Melanocyte of skin (primary cell): ENCODE data around the gene HS2ST1. TPM values are rescaled to one million over a fixed set of nuclear protein-coding genes. Genes with fewer than 3 reads are reported as not detected.

Source experiments
- total RNA-seq, 2 donors: library from RNA; depleted of rRNA; stranded (reverse); fragments of >200 nt; gene quantifications; 2 replicates each; pipeline ENCODE4 v1.2.3, GENCODE V29; 2012

The HS2ST1 gene
- 10 to 100 TPM; 16.2 to 24.6 TPM for total RNA-seq

DNA sequence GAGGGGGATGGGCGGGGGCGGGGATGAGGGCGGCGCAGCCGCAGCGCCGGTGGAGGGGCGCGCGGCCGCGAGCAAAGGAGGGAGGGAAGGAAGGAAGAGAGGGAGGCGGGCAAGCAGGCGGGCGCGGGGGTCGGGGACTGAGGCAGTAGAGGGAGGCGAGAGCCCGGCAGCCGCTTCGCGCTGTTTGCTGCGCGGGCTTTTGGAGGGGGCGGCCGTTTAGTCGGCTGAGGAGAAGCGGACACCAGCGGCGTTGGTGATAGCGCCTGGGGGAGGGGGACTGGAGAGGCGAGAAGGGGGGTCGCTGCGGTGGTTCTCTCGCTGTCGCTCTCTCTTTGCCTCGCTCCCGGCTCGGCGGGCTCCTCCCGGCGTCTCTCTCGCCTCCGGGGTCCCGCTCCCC lies at the start of gene HS2ST1:
Gene HS2ST1 (plus strand): TSS at position 35 of the 397 bp plus-strand sequence.

DNA sequence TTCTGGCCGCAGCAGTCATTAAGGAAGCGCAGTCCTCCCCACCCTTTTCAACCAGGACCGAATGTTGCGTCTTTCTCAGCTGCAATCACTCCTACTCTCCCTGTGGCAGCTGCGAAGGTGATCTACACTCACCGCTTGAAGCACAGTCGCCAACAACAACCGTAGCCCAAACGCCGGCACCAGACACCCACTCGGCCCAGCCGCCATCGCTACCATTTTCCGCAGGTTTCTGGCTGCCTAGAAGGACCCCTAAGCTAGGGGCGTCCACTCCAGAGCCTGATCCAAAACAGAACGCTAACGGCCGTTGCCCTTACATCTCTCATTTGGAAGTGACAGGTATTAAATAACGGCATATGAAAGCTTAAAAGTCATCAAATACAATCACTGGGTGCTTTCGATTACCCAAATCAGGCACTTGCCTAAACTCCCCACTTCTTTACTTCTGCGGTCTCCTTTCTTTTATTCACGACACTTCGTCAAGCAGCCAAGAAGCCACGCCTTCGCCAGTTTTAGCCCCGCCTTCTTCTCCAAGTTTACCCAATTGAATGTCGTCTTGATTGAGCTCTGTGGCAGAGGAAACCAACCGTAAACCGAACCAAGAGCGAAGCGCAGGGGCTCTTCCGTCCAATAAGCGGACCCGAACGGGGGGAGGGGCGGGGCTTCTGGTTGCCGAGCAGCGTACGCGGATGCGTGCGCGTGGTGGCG lies 387 bp upstream of the HS2ST1 start, which contains the start of gene SELENOF:
Gene SELENOF (minus strand): TSS at position 231 of the 705 bp plus-strand sequence. CDS start 15 bp downstream, at position 216.

Other genes starting within 250 kb of the HS2ST1 start
- 10 to 100 TPM; 25.6 to 25.8 TPM for gene SH3GLB1, start 210.1 kb upstream of the HS2ST1 start, total RNA-seq
- gene SELENOF, start 509 bp upstream of the HS2ST1 start, total RNA-seq: 100 to 1,000 TPM; 128 to 190 TPM